NCI-H526 (cell line): ENCODE measurements around the gene LRRC53.

Experiments used
- DNase-seq, 2 experiments: peaks; one replicate each; lab custom pipeline; 2025; lab: John Stamatoyannopoulos, UW

The LRRC53 gene

GRCh38 chr1:74512170-74512915, at the start of gene LRRC53:
Gene LRRC53 (minus strand): TSS chr1:74512611. CDS start chr1:74483349, 29,262 bp downstream.
- DNase-seq = no peak

DNA sequence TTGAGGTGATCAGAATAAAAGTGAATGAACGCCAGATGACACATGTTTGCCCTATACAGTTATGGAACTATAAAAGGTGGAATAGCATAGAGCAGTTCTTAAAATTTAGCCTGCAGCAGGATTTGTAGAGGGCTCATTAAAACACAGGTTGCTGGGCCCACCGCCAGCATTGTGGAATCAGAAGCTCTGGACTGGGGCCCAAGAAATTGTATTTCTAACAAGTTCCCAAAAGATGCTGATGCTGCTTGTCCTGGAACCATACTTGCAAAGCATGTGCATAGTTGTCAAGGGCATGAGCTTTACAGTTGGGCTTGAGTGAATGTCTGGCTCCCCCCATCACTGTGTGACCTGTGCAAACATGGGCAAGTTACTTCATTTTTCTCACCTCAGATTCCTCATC, 37.5 kb upstream of the LRRC53 start:
- no peak for DNase-seq

DNA sequence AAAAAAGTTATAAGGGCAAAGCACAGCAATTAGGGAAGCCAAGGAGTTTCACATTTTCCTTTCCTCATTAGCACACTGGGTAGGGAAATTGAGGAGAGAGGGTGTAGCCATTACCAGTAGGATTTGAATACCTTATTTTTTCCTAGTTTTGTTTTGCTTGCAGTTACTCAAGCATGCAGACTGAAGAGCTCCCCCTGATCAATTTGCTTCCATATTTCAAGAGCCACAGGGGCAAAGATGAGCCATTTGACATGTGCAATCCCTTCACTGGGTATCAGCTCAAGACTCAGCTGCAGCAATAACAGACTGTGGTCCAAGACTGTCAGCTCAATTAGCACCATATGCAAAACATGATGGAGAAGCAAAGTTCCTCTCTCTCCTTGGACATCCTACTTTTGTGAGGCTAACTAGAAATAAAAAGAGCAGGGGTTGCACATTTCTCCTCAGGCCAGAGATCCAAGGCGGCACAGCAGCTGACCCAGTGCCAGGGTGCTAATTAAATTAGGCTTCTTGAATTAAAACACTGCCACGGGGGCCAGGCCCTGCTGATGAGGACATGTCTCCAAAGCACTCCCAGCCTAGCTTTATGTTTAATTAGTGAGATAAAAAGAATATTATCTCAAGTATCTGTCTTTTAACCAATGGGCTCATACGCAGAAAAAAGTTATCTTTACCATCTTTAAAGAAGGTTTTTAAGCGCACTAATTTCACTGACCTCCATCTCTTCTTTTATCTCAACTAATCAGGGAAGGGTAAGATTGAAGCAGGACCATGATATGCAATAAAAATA, 36.7 kb upstream of the LRRC53 start:
- DNase-seq = peak; percentile 3 to 42

- DNase-seq = no peak
Measured at GRCh38 chr1:74545821-74546220, 33.4 kb upstream of the LRRC53 start.

DNA sequence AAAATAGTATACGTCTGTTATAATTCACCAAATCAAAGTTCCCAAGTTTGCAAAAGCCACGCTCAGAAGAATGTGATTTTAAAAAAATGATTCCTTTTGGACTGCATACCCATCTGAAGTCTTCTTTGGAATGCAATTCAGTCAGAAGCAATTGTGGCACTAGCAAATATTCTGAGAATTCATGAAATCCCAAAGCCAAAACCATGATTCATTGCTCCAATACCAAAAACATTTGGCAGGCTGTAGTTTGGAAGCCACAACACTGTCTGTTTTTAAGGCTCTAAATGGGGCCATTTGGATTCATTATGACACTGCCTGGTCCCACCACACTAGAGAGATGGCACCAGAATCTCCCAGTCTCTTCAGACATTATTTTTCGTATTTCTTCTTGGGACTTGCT, 21.8 kb upstream of the LRRC53 start:
- DNase-seq = no peak

DNA sequence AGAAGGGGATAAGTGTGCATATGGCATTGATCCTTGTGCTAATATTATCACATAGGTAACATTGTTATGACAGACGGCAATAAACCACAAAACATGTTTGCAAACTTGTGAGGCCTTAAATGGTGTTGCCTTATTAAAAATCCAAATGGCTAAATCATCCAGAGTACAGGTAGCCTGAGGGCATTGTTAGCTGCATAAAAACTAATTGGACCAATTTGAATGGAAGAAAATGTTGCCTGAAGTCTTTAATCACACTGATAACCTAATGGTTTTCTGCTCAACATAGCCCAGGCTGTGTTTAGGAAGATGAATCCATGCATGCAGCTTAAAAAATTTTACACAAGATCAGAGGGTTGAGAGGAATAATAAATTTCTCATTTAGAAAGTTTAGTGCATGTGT, 19.4 kb upstream of the LRRC53 start:
- peak; percentile 4 to 17 for DNase-seq

DNA sequence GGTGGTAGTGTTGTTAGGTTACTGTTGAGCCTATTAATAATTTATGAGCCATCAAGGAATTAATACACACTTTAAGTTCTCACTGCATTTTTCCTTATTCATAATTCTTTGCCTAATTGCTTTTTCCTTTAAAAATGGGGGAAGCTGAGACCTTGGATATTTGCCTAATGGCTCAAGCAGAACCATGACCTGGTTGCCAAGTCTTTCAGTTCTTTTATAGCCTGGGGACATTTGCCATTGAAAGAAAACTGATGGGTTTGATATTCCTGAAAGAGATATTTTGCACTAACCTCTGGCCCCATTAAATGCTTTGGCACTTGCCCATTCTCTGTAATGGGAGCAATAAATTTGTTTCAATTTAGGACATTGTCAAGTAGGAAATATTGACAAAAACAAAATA, 18.5 kb upstream of the LRRC53 start:
- peak; percentile 14 to 36 for DNase-seq

DNA sequence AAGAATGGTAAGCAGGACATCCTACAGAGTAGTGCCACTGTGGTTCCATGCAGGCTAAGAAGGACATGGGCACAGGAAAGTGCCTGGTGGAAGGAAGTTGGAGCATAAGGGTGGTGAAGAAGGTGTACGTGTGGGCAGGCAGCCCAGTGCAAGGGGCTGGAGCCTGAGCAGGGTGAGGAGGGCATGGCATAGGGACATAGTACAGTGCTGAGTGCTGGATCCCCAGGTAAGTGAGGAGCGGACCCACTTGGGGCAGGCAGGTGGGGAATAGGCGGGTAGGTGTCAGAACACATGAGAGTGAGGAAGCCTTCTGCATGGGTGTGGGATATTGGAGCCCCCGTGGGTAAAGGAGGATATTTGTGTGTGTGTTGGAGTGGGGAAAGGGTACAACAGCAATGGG, 15.7 kb upstream of the LRRC53 start:
- no peak for DNase-seq

- DNase-seq = no peak
Measured at GRCh38 chr1:74526708-74527107, 14.3 kb upstream of the LRRC53 start.

GRCh38 chr1:74523873-74524480, 11.6 kb upstream of the LRRC53 start:
- no peak for DNase-seq

GRCh38 chr1:74522148-74522547, 9.7 kb upstream of the LRRC53 start:
- DNase-seq = peak in 1 of 2 experiments; percentile 40

- DNase-seq = no peak
Measured at GRCh38 chr1:74517599-74518051, 5.2 kb upstream of the LRRC53 start.

- DNase-seq = peak; percentile 55 to 69
Measured at GRCh38 chr1:74513411-74514300, 1.2 kb upstream of the LRRC53 start.

DNA sequence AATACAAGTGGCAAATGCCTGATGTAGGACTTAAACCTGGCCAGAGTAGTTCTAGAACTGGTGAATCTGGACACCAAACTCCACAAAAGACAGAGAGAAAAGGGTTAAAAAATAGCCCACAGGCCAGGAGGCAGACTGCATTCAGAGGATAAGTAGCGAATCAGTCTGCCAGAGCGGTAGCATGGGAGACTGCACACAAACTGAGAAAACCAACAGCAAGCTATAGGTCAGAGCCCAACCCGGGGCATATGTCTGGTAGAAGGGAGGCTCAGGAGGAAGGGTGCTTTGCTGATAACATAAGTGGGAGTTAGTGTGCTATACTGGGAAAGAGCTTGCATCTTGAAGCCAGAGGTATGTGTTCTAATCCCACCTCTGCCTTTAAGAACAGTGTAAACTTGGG, 4.0 kb downstream of the LRRC53 start:
- no peak for DNase-seq

- no peak for DNase-seq
Measured at GRCh38 chr1:74505928-74506710, 6.3 kb downstream of the LRRC53 start.

- DNase-seq = no peak
Measured at GRCh38 chr1:74504933-74505512, 7.4 kb downstream of the LRRC53 start.

- DNase-seq = peak; percentile 16 to 71
Measured at GRCh38 chr1:74504125-74504932, 8.1 kb downstream of the LRRC53 start.

DNA sequence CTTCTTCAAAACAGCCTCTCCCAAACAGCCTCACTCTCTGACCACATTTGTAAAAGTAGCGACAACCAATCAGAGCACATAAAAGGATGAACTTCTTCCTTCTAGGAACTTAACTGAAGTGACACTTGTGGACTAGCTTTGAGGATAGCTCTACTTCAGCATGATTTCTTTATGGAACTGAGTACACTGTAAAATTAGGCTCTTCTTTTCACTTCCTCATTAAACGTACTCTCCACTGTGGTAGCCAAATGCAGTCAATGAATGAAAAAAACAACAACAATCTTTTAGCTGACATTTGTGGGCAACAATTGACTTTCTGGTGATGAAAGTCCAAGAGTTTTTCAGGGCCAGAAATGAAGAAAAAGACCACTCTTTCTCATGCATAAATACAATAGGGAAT, 9.6 kb downstream of the LRRC53 start:
- DNase-seq = no peak

GRCh38 chr1:74502432-74502831, 10.0 kb downstream of the LRRC53 start:
- DNase-seq = no peak

DNA sequence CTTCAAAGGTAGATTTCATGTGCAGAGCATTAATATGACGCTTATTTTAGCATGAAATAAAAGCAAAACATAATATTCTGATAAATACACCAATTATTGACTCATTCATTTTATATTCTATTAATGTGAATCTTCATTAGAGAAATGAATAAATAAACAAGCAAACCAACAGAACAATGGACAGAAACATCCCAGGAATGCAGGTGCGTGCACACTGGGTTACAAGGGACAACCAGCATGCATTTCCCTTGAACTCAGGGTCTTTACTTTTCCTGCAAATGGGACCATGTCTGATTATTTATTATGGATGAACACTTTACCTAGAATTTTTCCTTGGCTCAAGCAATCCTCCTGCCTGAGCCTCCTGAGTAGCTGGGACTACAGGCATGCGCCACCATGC, 13.5 kb downstream of the LRRC53 start:
- DNase-seq = no peak
